GM19043 (cell line): Measurements from ENCODE around the gene BMF.

Experiments
- ATAC-seq: cut with Tn5 transposase; IDR thresholded peaks from one replicate; pipeline ENCODE4 v1.9.1; 2021; ENCODE audit warnings: low read depth; ENCODE audit not compliant: unreplicated experiment

Gene BMF

DNA sequence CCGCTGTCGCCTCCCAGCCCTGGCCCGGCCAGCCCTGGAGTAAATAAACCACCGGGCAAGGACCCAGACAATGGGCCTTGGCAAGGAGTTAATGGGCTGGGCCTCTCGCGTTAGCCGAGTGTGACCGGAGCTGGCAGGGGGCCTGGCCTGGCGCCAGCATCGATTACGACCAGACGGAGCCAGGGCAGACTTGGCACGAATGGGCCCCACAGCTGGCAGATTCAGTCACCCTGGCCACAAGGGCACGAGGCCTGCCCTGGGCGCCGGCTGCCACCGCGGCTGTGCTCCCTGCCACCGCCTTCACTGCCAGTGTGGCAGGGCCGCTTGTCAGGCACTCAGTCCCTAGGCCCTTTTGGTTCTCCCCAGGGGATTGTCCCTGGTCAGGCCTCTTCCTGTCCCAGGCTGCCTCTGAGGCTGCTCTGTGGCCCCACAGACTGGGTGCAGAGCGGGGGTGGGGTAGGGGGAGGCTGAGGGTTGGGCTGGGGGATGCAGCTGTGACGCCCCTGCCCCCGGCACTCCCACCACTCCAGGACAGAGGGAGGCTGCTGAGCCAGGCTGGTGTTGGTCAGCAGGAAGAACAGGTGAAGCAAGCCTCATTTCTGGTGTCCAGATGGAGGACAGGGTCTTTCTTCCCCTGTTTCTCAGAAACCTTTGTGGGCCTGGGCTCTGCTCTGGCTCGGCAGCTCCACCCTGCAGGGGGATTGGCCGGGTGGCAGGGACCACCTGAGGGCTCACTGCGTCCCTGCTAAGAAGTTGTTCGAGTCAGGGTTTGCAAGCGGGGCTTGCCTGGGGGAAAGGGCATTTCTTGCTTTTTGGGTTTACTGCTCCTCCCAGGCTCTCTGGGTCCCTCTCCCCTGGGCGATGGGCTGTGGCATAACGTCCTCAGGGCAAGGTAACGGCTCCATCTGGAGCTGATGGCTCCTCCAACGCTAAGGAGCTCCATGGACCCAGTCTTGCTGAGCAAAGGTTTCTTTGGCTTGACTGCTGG is 39.2 kb downstream of the BMF start:
- ATAC-seq, result peak; percentile 55

- no peak for ATAC-seq
Measured at GRCh38 chr15:40067921-40068624, 40.6 kb downstream of the BMF start.

DNA sequence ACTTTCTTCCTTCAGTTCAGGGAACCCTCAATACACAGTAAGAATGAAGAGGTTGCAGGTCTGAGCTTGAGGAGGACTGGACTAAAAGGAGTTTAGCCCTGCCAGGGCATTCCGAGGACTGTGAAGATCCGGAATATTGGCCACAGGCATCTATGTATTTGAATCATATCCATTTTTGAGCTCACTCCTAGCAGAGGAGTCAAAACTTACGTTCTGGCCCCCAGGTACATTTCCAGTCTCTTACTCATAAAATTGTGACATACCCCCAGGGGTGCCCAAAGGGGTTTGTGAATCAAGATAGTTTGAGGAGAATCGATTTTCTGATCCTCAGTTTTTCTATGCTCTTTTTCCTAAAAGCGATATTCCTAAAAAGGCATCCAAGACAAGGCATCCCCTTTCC is 42.1 kb downstream of the BMF start:
- ATAC-seq, result no peak

DNA sequence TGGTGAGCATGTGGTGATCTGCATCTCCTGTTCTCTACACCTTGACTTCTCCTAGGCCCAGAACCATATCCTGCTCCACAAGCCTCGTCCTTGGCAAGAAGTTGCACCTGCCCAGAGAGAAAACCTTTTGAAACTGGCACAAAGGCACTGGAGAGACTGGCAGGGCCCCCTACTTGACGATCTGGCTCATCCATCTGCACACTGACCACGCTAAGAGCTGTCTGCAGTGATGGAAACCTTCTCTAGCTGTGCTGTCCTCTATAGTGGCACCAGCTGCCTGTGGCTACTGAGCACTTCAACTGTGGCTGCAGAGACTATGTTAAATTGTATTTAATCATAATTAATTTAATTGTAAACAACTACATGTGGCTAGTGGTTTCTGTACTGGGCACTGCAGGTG is 43.5 kb downstream of the BMF start:
- no peak for ATAC-seq

- ATAC-seq, result peak; percentile 41
Measured at GRCh38 chr15:40064231-40064894, 44.3 kb downstream of the BMF start.

- ATAC-seq, result no peak
Measured at GRCh38 chr15:40063563-40064011, 45.1 kb downstream of the BMF start.

DNA sequence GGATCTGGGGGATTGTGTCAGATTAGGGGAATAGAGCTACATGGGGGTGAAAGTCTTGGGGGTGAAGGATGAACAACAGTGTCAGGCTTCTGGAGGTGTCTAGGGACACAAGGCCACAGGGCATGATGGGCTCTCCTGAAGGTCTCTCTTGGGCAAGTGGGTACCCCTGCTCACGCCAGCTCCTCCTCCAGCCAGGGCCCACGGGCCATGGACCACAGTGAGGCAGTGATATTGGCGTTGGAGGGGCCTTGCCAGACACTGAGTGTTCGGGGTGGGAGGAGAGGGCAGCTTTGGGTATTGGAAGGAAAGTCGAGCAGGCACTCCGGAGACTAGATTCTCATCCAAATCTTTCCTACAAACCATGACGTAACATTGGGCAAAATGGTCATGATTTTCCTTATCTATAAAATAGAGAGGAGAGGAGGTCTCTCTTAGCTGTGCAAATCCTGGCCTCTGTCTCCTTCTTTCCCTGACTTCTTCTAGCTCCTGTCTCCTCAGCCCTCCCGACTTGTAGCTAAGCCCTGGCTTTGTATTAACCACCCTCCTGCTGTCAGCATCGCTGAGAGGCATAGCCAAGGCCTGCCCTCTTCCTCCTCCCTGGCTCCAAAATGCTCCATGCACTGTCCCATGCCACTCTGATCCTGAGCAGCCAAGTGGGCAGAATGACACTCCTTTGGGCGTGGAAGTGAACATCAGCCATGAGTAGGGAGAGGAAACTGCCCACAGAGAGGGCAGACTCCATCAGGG is 45.7 kb downstream of the BMF start:
- ATAC-seq, result no peak

DNA sequence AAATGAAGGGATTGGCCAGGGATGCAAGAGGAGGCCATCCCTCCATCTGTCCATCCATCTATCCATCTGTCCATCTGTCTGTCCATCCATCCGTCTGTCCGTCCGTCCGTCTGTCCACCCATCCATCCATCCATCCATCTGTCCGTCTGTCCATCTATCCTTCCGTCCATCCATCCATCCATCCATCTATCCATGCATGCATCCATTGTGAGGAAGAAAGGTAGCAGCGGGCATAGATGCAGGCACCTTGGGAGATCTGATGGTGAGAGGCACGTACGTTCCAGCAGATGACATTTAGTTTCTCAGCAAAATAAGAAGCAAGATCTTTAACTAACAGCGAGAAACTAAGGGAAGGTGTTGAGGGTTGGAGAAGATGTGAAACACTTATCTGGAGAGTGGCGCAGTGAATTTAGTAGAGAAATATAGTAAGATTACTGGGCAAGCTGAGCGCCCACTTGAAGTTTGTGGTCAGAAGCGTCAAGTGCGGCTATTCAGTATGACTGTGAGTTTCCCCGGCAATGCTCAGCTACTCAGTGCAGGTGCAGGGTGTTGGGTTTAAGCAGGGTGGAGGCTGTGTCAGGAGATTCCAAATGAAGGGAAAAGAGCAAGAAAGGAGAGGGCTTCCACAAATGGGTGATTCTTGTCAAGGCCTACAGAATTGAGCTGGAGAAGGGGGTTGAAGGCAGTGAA is 47.3 kb downstream of the BMF start:
- peak; percentile 62 for ATAC-seq

DNA sequence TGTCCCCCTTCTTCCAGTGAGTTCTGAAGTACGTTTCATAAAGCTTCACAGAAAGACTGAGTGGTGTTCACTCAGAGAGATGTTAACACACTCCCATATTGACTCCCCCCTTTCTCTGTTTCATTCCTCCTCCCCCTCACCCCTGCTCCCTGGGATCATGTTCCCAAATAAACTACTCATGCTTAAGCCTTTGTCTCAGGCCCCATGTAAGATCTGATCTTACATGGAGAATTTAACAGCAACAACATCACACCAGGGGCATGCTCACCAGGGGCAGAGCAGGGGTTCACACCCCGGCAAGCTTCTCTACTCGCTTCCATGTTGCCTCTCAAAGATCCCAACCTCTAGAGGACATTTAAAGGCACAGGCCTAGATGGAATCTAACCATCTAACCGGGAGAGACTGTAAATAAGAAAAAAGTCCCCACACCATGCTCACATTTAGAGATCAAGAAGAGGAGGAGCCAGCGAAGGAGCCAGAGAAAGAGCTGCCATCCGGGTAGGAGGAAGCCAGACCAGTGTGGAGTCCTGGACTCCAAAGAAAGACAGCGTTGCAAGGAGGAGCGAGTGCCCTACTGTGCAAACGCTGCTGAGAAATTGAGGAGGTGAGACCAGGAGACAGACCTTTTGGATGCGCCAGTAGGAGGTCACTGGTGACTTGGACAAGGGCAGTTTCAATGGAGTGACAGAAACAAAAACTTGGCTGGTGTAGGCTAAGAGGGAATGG is 48.3 kb downstream of the BMF start:
- no peak for ATAC-seq

DNA sequence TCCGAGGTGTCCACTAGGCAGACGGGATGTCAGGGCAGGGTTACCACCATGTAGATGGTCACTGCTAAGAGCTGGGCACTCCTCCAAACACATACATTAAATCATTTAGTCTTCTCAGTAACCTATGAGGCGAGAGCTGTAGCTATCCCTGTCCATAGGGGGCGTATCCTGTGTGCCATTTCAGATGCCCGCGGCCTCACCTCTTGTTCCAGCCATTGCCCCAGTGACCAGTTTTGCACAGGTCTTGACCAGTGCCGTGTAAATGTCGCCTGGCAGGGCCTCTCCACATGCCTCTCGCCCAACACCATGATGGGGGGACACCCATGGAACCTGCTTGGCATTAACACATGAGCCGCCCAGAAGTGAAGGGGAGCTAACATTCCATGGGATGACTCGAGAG is 48.9 kb downstream of the BMF start:
- ATAC-seq, result no peak

DNA sequence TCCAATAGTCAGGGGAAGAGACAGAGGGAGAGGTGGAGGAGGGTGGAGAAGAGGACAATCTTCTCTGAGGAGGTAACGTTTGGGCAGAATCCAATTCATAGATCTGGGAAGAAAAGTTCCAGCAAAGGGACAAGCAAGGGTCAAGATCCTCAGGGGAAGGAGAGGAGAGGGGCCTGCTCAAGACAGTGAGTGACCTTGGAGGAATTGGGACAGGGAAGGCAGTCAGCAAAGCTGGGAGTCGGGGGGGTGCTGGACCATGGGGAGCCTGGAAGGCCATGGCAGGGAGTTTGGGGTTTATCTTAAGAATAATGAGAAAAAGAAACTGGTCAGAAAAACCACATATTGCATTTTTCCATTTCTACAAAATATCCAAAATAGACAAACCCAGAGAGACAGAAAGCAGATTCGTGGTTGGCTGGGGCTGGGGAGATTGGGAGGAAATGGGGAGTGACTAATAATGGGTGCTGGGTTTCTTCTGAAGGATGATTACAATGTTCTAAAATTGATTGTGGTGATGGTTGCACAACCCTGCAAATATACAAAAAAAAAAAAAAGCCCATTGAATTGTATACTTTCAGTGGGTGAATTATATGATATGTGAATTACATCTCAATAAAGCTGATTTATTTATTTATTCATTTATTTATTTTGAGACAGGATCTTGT is 50.1 kb downstream of the BMF start:
- no peak for ATAC-seq

DNA sequence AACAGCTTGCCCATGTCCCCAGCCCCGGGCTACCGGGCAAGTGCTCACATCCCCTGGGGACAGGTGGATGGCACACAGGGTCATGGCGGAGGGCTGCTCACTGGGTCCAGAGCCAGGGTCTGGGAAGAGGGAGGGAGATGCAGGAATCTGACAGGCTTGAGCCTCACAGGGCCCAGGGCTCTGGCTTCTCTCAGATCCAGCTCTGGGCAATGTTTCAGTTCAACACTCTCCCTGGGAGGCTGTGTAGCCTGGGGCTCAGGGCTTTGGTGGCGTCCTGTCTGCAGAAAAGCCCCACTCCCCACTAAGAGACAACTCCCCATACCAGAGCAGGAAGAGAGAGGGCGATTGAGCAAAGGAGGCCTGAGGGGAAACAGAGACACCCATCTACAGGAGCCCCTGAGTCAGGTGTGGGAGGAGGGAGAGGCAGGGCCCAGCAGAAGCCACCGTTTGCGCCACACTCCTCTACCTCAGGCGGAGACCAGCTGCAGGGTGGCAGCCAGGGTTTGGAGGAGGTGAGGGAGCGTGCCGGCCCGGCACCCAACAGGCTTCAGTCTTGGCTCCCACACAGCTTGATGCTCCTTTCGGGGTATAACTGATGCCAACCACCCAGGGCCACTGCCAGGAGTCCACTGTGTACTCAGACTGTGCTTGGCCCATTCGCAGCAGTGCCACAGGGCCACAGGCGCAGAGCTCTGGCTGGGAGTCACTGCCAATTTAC is 52.9 kb downstream of the BMF start:
- no peak for ATAC-seq

GRCh38 chr15:40054855-40055575 is 53.7 kb downstream of the BMF start:
- ATAC-seq, result peak; percentile 77

DNA sequence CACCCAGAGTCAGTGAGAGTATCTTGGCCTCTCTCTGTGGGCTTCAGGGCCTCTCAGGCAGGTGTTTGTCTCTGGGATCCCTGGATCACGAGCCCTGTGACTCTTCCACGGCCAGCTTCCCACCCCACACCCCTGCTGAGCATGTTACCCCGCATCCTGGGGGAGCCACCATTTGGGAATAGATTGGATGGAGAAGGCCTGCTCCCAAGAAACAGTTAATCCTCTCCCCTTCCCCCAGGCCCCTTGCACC is 54.1 kb downstream of the BMF start:
- ATAC-seq, result peak; percentile 29

DNA sequence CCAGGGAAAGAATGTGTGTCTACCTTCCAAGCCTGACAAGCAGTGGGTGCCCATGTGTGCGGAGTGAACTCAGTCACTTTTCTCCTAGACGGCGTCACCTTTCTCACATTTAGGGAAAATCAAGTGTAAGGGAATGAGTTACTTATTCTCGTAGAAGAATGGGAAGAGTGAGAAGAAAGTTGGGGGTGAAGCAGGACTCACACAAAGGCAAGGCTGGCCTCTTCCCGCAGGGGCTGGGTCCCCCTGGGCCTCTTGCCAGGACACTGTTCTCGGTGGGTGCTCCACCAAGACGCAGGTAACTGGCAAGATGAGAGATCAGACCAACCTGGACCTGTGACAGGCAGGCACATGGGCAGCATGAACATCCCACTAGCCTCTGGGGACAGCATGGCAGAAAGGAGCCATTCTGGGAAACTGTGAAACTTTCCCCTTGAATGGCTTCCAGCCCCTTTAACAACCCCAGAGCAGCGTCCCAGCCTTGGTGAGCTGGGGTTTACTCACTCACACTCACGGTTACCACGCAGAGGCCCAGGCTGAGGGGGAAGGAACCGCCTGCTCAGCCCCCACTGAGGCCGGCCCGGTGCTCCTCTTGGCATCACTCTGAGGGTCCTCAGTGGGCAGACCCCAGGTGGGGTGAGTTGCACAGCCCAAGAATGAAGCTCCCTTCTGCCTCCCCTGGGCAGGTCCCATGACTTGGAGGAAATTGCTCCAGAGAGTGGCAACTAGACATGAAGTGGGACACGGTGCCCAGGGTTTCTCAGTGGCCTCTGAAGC is 54.7 kb downstream of the BMF start:
- ATAC-seq, result peak; percentile 23

GRCh38 chr15:40053079-40053830 is 55.4 kb downstream of the BMF start:
- no peak for ATAC-seq
